ENCODE data around the gene FAM177A1.
"Not testable (repeated sequence)": the region's sequence is repeated elsewhere in the genome, so short reads cannot be mapped to it uniquely, and the experiment has no call there.

The FAM177A1 gene

DNA sequence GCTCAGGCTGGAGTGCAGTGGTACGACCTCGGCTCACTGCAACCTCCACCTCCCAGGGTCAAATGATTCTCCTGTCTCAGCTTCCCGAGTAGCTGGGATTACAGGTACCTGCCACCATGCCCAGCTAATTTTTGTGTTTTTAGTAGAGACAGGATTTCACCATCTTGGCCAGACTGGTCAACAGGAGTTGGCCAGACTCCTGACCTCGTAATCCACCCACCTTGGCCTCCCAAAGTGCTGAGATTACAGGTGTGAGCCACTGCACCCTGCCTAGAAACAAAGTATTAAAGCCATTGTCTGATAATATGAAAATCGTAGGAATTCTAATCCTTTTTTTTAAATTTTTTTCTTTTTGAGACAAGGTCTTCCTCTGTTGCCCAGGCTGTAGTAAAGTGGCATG lies 19.7 kb downstream of the FAM177A1 start:
- not testable (repeated sequence) for DNase-seq

DNA sequence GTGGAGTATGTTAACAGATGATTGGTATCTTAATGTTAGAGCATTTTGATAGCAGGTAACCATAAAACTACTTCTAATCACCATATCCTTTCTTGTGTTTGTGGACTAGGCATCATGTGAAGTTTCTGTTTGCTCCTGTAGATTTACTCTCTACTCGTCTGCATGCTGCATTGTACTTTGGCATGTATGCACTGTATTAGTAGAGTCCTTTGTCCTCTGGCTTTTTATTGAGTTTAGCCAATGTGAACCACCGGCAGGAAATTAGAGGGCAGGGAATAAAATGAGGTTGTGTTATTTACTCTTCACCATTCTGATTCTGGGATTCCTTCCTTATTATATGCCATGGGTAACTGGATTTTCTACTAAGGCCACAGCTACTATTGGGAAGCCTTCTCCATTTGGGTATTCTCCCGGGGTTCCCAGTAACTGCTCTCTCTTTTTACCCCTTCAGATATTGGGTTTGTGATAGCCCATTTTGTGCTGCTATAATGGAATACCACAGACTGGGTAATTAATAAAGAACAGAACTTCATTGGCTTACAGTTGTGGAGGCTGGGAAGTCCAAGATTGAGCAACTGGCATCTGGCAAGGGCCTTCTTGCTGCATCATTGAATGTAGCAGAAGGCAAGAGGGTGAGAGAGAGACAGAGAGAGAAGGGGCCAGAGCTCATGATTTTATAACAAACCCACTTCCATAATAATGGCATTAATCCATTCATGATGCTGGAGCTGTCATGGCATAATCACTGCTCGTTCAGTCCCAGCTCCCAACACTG lies 22.4 kb downstream of the FAM177A1 start:
- DNase-seq, result no peak

DNA sequence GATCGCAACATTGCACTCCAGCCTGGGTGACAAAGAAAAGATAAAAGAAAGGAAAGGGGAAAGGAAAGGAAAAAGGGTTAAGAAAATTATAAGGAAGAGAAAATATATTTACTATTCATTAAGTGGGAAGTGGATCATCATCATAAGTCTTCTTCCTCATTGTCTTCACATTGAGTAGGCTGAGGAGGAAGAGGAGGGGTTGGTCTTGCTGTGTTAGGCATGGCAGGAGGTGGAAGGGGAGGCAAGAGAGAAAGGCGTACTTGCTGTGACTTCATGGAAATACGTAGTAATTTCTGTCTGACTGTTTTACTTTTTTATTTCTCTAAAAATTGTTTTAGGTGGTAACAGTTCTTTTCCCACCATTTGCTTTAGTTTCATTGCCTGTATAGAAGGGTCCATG lies 26.2 kb downstream of the FAM177A1 start:
- DNase-seq, result no peak

DNA sequence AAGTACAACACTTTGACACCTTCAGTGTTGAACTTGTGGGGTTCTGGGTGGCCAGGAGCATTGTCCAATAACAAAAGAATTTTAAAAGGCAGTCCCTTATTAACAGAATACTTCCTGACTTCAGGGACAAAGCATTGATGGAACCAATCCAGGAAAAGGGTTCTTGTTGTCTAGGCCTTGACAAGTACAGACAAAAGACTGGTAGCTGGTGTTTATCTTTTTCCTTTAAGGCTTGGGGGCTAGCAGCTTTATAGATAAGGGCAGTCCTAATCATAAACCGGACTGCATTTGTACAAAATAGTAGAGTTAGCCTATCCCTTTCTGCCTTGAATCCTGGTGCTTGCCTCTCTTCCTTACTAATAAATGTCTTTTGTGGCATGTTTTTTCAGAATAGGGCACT lies 27.4 kb downstream of the FAM177A1 start:
- no peak for DNase-seq

DNA sequence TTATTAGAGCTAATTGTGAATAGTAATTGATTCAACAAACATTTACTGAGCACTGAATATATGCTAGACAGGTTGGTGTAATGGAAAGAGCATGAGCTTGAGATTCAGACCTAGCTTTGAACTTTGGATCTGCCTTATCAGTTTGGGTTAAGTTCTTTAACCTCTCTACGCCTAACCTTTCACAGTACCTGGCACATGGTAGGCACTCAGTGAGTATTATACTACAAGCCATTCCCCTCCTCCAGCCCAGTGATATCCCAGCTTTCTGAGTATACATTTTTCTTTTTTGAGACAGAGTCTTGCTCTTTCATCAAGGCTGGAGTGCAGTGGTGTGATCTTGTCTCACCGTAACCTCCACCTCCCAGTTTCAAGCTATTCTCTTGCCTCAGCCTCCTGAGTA lies 32.0 kb downstream of the FAM177A1 start:
- DNase-seq, result no peak

DNA sequence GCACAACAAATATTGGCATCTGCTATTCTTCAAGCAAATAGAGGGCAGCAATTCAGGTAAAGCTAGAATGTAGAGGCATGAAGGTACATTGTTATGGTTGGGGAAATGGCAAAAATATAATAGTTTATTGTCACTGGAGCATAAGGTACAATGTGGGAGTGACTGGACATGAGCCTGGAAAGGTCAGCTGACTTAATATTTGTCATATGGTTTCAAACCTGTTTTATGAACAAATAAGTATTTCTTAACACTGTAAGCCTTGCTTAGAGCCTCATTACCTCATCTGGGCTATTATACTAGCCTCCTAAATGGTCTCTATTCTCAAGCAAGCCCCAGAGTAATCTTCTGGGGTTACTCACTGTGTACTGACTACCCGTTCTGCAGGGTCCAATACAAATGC lies 33.7 kb downstream of the FAM177A1 start:
- no peak for DNase-seq

DNA sequence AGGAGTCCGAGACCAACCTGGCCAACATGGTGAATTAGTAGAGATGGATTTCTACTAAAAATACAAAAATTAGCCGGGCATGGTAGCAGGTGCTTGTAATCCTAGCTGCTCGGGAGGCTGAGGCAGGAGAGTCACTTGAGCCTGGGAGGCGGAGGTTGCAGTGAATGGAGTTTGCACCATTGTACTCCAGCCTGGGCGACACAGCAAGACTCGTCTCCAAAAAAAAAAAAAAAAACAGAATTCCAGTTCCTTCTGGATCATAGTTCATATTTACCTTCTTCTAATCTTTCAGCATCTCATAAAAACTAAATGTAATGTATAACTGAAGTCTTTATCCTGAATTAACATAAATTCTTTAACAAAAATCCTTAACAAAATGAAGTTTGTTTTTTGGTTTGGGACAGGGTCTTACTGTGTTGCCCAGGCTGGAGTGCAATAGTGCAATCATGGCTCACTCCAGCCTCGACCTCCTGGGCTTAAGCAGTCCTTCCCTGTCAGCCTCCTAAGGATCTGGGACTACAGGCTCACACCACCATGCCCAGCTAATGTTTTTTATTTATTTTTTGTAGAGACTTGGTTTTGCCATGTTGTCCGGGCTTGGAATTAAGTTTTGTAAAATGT lies 37.6 kb downstream of the FAM177A1 start:
- DNase-seq, result no peak

DNA sequence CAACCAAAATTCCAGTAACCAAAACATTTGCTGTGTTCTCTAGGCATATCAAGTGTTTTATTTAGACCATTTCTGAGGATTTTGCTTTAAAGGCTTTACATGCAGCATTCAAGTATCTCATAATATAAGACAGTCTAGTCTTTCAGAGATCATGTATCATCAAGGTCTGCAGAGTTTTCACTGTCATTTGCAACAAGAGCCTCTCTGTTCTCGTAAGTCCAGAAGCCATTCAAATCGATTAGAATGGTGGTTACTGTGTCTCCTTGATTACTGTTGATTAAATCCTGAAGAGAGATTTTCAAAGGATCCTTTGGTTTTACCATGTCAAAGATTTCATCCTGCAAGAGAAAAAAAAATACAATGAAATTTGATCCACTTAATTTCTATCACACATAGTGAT lies 39.4 kb downstream of the FAM177A1 start:
- no peak for DNase-seq

DNA sequence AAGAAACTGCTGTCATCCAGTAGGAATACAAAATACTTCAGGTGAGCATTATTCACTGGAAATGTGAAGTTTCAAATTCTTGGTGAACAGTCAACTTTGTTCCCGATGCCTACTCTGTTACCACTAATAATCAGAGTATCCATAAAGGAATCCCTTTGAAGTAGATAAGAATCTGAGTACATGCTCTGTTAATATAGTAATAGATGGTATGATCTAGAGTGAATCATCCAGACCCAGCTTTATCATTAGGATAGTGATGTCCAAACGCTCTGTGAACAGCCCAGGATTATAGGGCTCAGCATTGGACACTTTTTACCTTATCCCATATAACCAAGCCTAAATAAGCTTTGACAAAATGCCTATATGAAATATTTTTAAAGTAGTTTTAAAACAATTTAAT lies 42.4 kb downstream of the FAM177A1 start:
- DNase-seq, result no peak

DNA sequence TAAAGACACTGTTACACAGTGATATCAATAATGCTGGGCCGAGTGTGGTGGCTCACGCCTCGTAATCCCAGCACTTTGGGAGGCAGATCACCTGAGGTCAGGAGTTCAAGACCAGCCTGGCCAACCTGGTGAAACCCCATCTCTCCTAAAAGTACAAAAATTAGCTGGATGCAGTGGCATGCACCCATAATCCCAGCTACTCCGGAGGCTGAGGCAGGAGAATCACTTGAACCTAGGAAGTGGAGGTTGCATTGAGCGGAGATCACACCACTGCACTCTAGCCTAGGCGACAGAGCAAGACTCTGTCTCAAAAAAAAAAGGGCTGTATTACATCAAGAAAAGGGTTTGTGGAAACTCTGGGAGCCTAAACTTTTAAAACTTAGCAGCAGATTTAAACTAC lies 48.6 kb downstream of the FAM177A1 start:
- DNase-seq, result not testable (repeated sequence)

DNA sequence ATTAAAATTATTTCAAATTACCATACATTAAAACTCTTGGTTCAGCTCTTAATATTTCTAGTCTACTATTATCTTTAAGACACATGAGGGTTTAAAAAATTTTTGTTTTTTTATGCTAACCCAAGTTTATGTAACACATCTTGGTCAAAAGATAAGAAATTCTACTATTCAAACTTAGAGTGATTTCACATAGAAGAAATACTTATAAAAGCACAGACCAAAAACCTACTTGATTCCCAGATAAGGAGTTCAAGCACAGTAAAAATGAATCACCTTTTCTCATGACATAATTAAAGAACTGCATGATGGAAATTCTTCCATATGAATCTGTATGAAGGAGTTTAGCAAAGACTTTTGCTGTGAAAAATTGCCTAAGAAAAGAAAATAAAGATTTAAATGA lies 61.8 kb downstream of the FAM177A1 start:
- DNase-seq, result no peak

DNA sequence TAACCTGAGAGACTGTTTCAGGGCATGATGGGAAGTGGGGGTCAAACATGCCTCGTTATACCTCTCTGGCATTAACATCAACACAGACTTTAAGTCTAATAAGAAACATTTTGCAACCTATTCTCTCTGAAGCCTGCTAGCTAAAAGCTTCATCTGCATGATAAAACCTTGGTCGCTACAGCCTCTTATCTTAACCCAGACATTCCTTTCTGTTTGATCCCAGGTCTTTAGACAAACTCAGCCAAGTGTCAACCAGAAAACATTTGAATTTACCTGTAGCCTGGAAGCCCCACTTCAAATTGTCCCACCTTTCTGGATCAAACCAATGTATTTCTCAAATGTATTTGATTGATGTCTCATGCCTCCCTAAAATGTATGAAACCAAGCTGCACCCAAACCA lies 66.6 kb downstream of the FAM177A1 start:
- DNase-seq, result no peak

DNA sequence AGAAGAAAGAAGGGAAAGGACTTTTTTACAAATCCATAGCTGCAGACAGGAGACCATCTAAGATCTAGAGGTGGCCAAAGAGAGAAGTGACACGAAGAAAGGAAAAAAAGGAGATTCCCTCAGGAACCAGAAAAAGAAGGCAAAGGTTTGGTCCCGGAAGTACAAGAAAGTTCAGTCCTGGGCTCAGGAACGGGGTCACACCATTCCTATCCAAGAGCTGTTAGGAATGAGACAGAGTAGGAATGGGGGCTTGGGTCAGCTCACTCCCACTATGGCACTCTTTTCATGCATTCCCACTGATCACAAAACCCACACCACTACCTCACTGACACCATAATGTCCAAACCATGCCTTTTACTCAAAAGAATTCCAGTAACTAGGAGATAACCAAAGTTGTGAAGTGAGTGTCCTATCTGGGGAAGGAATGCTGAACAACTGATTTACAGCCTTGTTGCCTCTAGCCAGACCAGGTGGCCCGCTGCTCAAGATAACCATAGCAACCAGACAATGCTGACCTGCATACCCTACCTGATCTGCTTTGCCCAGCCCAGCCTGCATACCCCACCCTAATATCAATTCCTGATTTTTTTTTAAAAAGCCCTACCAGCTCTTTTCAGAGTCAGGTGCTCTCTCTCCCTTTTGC lies 67.4 kb downstream of the FAM177A1 start:
- DNase-seq, result no peak

DNA sequence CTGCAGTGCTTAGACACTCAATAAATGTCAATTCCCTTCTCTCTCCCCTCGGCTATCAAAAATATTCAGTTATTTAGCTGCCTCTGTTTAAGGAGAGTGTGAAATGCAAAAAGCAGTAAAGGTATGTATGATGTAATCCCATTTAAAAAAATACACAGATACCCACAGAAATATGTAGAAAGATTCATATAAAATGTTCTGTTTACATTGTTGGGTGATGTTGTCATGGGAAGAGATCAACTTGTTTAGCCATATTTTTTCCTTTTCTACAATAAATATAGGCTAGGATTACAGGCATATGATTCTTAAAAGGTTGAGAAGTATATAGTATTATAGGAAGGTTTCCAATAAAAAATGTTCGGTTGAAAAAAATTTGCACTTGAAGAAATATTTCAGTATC lies 68.0 kb downstream of the FAM177A1 start:
- no peak for DNase-seq

DNA sequence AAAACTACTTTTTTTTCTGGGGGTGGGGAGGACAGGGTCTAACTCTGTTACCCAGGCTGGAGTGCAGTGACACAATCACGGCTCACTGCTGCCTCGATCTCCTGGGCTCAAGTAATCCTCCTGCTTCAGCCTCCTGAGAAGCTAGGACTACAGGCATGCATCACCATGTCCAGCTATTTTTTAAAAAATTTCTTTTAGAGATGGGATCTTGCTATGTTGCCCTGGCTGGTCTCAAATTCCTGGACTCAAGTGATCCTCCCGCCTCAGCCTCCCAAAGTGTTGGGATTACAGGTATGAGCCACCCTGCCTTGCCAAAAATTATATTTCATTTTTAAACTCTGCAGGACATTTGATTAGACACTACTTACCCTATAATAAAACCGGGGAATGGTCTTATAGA lies 70.2 kb downstream of the FAM177A1 start:
- DNase-seq, result no peak

DNA sequence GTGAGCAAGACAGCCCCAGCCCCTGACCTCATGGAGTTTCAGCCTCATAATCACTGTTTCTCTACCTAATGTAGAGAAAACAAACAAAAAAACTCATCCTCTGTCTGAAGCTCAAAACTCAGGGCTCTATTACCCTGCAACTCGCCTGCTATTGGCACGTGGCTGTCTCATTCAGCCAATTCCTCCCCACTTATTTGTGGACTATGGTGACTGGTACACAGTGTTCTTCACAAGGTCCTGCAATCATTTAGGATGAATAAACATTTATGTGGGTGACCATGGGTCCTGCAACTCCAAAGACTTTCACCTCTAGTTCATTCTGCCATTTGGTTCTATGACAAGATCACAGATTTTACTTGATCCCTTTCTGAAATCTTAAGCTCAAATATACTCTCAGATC lies 71.0 kb downstream of the FAM177A1 start:
- DNase-seq, result no peak

DNA sequence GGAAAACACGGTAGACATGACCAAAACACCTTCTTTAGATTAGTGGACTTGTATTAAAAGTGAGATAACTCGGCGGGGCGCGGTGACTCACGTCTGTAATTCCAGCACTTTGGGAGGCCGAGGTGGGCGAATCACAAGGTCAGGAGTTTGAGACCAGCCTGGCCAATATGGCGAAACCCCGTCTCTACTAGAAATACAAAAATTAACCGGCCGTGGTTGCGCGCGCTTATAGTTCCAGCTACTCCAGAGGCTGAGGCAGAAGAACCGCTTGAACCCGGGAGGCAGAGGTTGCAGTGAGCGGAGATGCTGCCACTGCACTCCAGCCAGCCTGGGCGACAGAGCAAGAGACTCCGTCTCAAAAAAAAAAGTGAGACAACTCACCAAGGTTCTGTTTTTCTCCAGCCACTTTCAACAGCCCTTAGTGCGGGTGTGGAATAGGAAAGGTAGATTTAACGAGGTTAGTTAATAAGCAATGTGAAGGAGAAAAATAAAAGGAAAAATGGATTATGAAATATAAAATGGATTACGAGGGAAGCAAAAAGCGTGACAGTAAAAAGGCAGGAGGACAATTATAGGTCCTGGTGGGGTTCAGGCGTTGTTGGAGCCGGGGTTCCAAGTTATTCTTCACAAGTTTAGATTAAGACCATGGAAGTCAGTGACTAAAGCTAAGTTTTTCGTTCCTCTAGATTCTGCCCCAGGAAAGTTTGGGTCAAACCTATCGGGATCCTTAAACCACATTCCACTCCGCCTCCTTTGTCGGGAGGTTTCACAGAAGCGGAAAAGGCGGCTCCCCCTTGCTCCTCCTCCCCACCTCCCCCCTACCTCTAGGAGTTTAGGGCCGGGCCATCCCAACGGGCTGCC lies 75.2 kb downstream of the FAM177A1 start:
- DNase-seq, result peak; percentile 11

DNA sequence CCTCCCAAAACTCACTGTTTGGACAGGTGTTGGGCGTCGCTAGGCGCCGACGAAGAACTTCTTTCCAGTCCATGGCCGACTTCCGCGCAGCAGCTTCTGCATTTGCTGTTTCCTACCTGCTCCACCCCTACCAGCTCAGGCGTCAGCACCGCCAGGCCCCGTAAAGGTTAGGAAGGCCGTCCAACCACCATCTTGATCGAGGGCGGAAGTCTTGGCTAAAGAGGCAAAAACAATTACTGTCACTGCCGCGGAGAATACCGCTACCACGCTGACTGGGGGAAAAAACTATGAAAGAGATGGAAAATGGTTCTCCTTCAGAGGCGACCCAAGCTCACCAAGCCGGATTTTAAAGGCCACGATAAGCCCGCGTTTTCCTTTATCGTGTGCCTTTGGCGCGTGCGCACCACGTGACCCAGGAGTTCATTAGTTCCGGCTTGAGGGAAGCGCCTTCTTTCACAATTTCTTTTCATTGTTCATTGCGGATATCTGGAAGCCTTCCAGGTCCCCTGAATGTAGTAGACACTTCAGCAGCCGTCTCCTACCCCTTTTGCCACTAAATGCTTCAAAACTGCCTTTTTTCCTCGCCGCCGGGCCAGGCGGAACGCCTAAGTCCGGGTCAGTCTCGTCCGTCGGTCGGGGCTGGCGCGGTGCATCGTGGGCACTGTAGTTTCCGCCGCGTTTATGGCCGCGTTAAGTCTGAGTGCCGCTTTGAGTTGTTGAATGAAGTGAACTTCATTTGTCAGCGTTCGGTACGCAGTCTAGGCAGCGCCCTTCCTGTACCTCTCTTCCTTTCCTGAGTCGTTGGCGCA lies 76.0 kb downstream of the FAM177A1 start, which contains the start of the genes PPP2R3C and PRORP:
TSS of gene PPP2R3C (minus strand) at position 104 of the 809 bp plus-strand sequence. CDS start at position 73, 31 bp downstream.
TSS of gene PRORP (plus strand) at position 666 of the 809 bp plus-strand sequence. CDS start 694 bp downstream, outside the sequence.
- DNase-seq, result peak; percentile 89

DNA sequence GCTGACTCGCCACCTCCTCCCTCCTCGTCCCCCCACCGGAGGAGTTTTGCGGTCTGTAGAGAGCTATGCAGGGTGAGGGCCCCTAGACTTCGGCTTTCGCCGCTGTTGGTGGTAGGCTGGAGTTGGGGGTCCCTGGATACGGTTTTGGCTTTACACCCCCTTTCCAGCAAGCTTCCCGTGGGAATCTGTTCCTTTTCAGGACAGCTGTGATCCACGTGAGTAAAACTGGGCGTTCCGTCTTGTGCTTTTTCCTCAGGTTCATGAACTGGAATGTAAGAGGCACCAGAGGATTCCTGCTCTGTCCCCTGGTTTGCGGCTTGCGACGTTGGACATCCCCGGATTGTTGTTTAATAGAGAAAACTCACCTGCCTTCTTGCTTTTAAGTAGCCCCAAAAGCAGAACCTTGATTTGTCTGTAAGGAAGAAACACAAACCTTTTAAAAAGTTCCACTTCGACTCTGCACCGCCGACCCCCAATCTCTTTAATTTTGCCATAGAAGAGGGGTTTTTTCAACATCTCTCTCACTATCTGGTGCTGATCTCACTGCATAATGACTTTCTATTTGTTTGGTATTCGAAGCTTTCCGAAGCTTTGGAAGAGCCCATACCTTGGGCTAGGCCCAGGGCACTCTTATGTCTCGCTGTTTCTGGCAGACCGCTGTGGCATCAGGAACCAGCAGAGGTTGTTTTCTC lies 76.8 kb downstream of the FAM177A1 start:
- DNase-seq, result peak; percentile 11

DNA sequence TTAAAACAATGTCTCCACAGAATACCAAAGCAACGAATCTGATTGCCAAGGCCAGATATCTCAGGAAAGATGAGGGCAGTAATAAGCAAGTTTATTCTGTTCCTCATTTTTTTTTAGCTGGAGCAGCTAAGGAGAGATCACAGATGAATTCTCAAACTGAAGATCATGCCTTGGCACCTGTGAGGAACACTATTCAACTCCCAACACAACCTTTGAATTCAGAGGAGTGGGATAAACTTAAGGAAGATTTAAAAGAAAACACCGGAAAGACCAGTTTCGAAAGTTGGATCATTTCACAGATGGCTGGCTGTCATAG lies 77.3 kb downstream of the FAM177A1 start:
- no peak for DNase-seq

DNA sequence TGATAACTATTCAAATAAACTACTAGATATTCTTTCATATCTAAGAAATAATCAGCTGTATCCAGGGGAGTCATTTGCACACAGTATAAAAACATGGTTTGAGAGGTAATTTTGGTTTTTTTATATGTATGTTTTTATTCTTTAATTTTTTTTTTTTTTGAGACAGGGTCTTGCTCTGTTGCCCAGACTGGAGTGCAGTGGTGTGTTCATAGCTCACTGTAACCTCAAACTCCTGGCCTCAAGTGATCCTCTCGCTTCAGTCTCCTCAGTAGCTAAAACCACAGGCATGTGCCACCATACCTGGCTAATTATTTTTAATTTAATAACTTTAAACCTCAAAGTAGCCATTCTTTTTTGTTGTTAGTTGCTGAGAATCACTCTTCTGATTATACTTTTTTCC lies 78.1 kb downstream of the FAM177A1 start:
- DNase-seq, result no peak
